HCT116 (cell line): ENCODE data around the gene MUS81. TPM values are rescaled to one million over a fixed set of nuclear protein-coding genes. Genes with fewer than 3 reads are reported as not detected.

Experiments
- ATAC-seq: fragments of 200-7000 bp; cut with Tn5 transposase; 2 replicates; pipeline ENCODE4 v1.9.1; 2020; ENCODE audit warnings: mild to moderate bottlenecking, moderate library complexity
- BruUV-seq: library from RNA; stranded (reverse); fragments of 400-500 nt; replicated peaks from 2 replicates; lab custom pipeline; 2021; lab: Mats Ljungman, UMichigan
- CTCF ChIA-PET: fragments of 300-600 bp; sonication (Branson Sonifier 250); formaldehyde crosslinking; loops from one replicate; lab custom pipeline; 2021; ENCODE audit warnings: antibody characterized with exemption; lab: Charles Lee
- POLR2A ChIA-PET: fragments of 300-600, 350-600 bp; sonication (Branson Sonifier 250); formaldehyde crosslinking; loops from one replicate; lab custom pipeline; 2021; ENCODE audit warnings: antibody characterized with exemption; lab: Charles Lee
- RAD21 ChIA-PET, 2 experiments: fragments of 300-600 bp; sonication (Branson Sonifier 250); formaldehyde crosslinking; loops; one replicate each; lab custom pipeline; 2023; ENCODE audit warnings: low total read pairs in 2 of 2; ENCODE audit not compliant: uncharacterized antibody in 2 of 2, unreplicated experiment in 2 of 2, low non-redundant PET in 1 of 2; lab: Charles Lee
- DNase-seq: peaks from one replicate; pipeline ENCODE4 v3.0.0-alpha.2; 2010; ENCODE audit warnings: low read depth, low spot score
- H2AFZ ChIP-seq: fragments of 200-600 bp; shearing (Covaris generic), sonication (generic); 2 replicates; pipeline ENCODE4 v1.6.1; 2017; ENCODE audit warnings: low read depth, mixed run types, mixed read lengths, antibody characterized with exemption, low read length; ENCODE audit not compliant: poor library complexity, severe bottlenecking
- H3K27ac ChIP-seq: 2 replicates; pipeline ENCODE4 v1.5.1; 2012; ENCODE audit warnings: low read depth, low read length
- H3K27me3 ChIP-seq: fragments of 200-600 bp; sonication (generic); 2 replicates; pipeline ENCODE4 v1.6.1; 2016; ENCODE audit warnings: mixed run types, low read length, mixed read lengths; ENCODE audit not compliant: insufficient read depth
- H3K36me3 ChIP-seq, 2 experiments: fragments of 200-500 bp in 1 of 2; fragments of 200-600 bp in 1 of 2; sonication (Bioruptor generic) in 1 of 2; sonication (generic) in 1 of 2; 2 replicates each; pipeline versions ENCODE4 v1.5.1 to v1.6.1; 2014 to 2016; ENCODE audit warnings: low read length in 2 of 2, inconsistent platforms in 1 of 2, mixed read lengths in 1 of 2, mixed run types in 1 of 2; ENCODE audit not compliant: insufficient read depth in 2 of 2, control insufficient read depth in 1 of 2
- H3K4me1 ChIP-seq, 2 experiments: fragments of 200-600 bp in 1 of 2; sonication (generic) in 1 of 2; 2 replicates each; pipeline versions ENCODE4 v1.5.1 to v1.6.1; 2012 to 2017; ENCODE audit warnings: low read length in 2 of 2, inconsistent platforms in 1 of 2, mild to moderate bottlenecking in 1 of 2, mixed read lengths in 1 of 2, mixed run types in 1 of 2, moderate library complexity in 1 of 2; ENCODE audit not compliant: insufficient read depth in 2 of 2, control insufficient read depth in 1 of 2
- H3K4me2 ChIP-seq: fragments of 200-600 bp; sonication (generic); 2 replicates; pipeline ENCODE4 v1.6.1; 2017; ENCODE audit warnings: mixed run types, low read length, mixed read lengths
- H3K4me3 ChIP-seq, 2 experiments: fragments of 200-600 bp in 1 of 2; sonication (generic) in 1 of 2; replicated peaks in 1 of 2; 2 replicates each; pipeline ENCODE4 v1.5.1; 2011 to 2016; ENCODE audit warnings: low read length in 2 of 2, control low read depth in 1 of 2, low read depth in 1 of 2, mild to moderate bottlenecking in 1 of 2, mixed read lengths in 1 of 2, mixed run types in 1 of 2
- H3K79me2 ChIP-seq: fragments of 200-600 bp; sonication (generic); 2 replicates; pipeline ENCODE4 v1.6.1; 2017; ENCODE audit warnings: mild to moderate bottlenecking, mixed run types, low read length, moderate library complexity, mixed read lengths; ENCODE audit not compliant: insufficient read depth
- H3K9ac ChIP-seq: fragments of 200-600 bp; sonication (generic); 2 replicates; pipeline ENCODE4 v1.6.1; 2016; ENCODE audit warnings: low read length, mixed read lengths
- H3K9me2 ChIP-seq: fragments of 200-600 bp; sonication (generic), shearing (Covaris generic); 2 replicates; pipeline ENCODE4 v1.6.1; 2017; ENCODE audit warnings: mixed run types, mild to moderate bottlenecking, moderate library complexity; ENCODE audit not compliant: insufficient read depth
- H3K9me3 ChIP-seq, 2 experiments: fragments of 200-500 bp in 1 of 2; fragments of 200-600 bp in 1 of 2; sonication (Bioruptor generic) in 1 of 2; sonication (generic) in 1 of 2; 2 replicates each; pipeline ENCODE4 v1.6.1; 2014 to 2017; ENCODE audit warnings: low read length in 2 of 2, mixed read lengths in 2 of 2, inconsistent platforms in 1 of 2, low read depth in 1 of 2, mild to moderate bottlenecking in 1 of 2, mixed run types in 1 of 2, moderate library complexity in 1 of 2; ENCODE audit not compliant: control insufficient read depth in 1 of 2, insufficient read depth in 1 of 2
- H4K20me1 ChIP-seq: fragments of 200-600 bp; sonication (generic), shearing (Covaris generic); 2 replicates; pipeline ENCODE4 v1.6.1; 2017; ENCODE audit warnings: mixed run types, mild to moderate bottlenecking, moderate library complexity; ENCODE audit not compliant: insufficient read depth
- ATF3 ChIP-seq: IDR thresholded peaks from 2 replicates; pipeline ENCODE4 v1.6.1; 2012
- CBX3 ChIP-seq: IDR thresholded peaks from 2 replicates; pipeline ENCODE4 v1.6.1; 2012; ENCODE audit warnings: low read depth
- EZH2 ChIP-seq: fragments of 200-600 bp; sonication (generic); IDR thresholded peaks from 2 replicates; pipeline ENCODE4 v1.6.1; 2017; ENCODE audit warnings: antibody characterized with exemption, mixed run types
- EZH2phosphoT487 ChIP-seq: fragments of 200-600 bp; IDR thresholded peaks from 2 replicates; pipeline ENCODE4 v1.6.1; 2018; ENCODE audit warnings: antibody characterized with exemption, borderline replicate concordance
- JUND ChIP-seq: IDR thresholded peaks from 2 replicates; pipeline ENCODE4 v1.6.1; 2012
- SIN3A ChIP-seq: IDR thresholded peaks from 2 replicates; pipeline ENCODE4 v1.6.1; 2012; ENCODE audit warnings: low read depth
- SP1 ChIP-seq: IDR thresholded peaks from 2 replicates; pipeline ENCODE4 v1.6.1; 2012; ENCODE audit warnings: low read depth
- ZFX ChIP-seq: fragments of 450-650 bp; IDR thresholded peaks from 2 replicates; pipeline ENCODE4 v1.6.1; 2017
- ZNF274 ChIP-seq: fragments of 200-500 bp; sonication (Bioruptor generic); IDR thresholded peaks from 2 replicates; pipeline ENCODE4 v1.6.1; 2014; ENCODE audit warnings: mild to moderate bottlenecking, low read depth, low read length, inconsistent platforms
- intact Hi-C: fragments of 100-400 bp; cut with micrococcal nuclease; formaldehyde crosslinking; loops from 2 replicates; pipeline ENCODE4 v1.10.0; 2022
- total RNA-seq: library from RNA; stranded (reverse); gene quantifications from one replicate; pipeline ENCODE4 v1.2.1, GENCODE V29; 2021; ENCODE audit not compliant: unreplicated experiment
- TF ChIP-seq, protein P1 (sequence below): IDR thresholded peaks from 2 replicates; pipeline ENCODE4 v1.6.1; 2011; ENCODE audit warnings: mild to moderate bottlenecking, low read length, moderate library complexity; ENCODE audit not compliant: insufficient replicate concordance; ENCODE audit errors: extremely low read depth

The MUS81 gene
- total RNA-seq, 1 experiment from 2014 or later: 47.2 TPM

DNA sequence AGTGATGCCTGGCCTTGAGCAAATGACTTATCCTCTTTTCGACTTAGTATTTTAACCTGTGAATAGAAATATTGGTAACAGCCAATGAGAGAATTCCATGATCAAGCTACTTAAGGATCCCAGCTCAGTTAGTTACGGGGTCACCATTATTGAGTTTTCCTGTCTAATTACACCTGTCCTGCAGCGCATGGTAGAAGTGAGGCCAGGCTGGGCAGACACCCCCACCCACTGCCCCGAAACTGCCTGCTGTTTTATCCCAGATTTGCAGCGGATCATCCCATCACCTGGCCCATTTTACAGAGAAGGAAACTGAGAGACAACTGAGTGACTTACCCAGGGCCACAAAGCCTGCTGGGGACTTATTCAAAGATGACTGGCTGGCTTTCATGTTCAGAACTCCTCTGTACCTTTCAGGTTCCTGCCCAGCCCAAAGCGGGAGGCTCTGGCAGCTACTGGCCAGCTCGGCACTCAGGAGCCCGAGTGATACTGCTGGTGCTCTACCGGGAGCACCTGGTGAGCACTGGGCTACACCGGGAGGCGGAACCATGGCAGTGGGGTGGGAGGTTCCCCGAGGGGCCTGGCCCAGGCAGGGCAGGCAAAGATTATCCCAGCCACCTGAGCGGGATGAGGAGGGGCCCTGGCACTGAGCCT is 1.4 kb downstream of the MUS81 start:
- ChIA-PET POLR2A (interaction anchor here (0.9 to 5.3 kb wide), 3 partner anchors 9 to 29 kb away, joined by 3 to 84 read pairs (median 36); partner anchors contain the start of genes CCDC85B and FIBP), RAD21 (no interaction called here), CTCF (interaction anchor here (0.6 to 4.3 kb wide), 3 partner anchors 23 to 151 kb away, joined by 3 to 82 read pairs (median 34); partner anchors contain the start of genes CCDC85B and FIBP)
- no peak overlapping the region for H2AFZ ChIP-seq
- H3K4me3 ChIP-seq: peak overlapping the region; percentile 85 to 100
- H3K27ac ChIP-seq: peak overlapping the region; percentile 97
- no peaks in the 10 kb centered on the region for H3K9me3 ChIP-seq
- H3K4me2 ChIP-seq: peak overlapping the region; percentile 77
- peaks cover 7 to 19% of the 10 kb centered on the region in 2 experiments; a peak in 3 of 4 replicates for H3K36me3 ChIP-seq
- H3K4me1 ChIP-seq: peaks cover 17 to 32% of the 10 kb centered on the region in 2 experiments
- TF ChIP-seq ATF3 (no peak), ZFX (no peak), EZH2 (no peak), SIN3A (no peak), EZH2phosphoT487 (no peak), CBX3 (no peak), JUND (no peak), SP1 (no peak), ZNF274 (no peak)
- TF ChIP-seq, protein P1, sequence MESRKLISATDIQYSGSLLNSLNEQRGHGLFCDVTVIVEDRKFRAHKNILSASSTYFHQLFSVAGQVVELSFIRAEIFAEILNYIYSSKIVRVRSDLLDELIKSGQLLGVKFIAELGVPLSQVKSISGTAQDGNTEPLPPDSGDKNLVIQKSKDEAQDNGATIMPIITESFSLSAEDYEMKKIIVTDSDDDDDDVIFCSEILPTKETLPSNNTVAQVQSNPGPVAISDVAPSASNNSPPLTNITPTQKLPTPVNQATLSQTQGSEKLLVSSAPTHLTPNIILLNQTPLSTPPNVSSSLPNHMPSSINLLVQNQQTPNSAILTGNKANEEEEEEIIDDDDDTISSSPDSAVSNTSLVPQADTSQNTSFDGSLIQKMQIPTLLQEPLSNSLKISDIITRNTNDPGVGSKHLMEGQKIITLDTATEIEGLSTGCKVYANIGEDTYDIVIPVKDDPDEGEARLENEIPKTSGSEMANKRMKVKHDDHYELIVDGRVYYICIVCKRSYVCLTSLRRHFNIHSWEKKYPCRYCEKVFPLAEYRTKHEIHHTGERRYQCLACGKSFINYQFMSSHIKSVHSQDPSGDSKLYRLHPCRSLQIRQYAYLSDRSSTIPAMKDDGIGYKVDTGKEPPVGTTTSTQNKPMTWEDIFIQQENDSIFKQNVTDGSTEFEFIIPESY: no peak
- DNase-seq: no peak
- H3K9me2 ChIP-seq: no peaks in the 10 kb centered on the region
- H3K27me3 ChIP-seq: no peaks in the 10 kb centered on the region
- peaks cover 35% of the 10 kb centered on the region for H3K79me2 ChIP-seq
- BruUV-seq: TSS peak; percentile 39
- no peak for ATAC-seq
- peak overlapping the region; percentile 99 for H3K9ac ChIP-seq
- H4K20me1 ChIP-seq: peaks cover 2% of the 10 kb centered on the region; the same call in 1 of the 2 replicates
- intact Hi-C loops: no loop called here
